SKM-1 treated with dmso at 0.1 percent for 144 hours (cell line): ENCODE results near the gene ACTL7A.
"Not testable (repeated sequence)": the region's sequence is repeated elsewhere in the genome, so short reads cannot be mapped to it uniquely, and the experiment has no call there.

ENCODE experiments used
- DNase-seq: peaks from one replicate; lab custom pipeline; 2025; ENCODE audit not compliant: unreplicated experiment; lab: John Stamatoyannopoulos, UW

Gene ACTL7A

GRCh38 chr9:108861997-108862396 lies at the start of gene ACTL7A:
Gene ACTL7A (plus strand): TSS chr9:108862266. CDS start chr9:108862323, 57 bp downstream.
- no peak for DNase-seq

- no peak for DNase-seq
Observed at GRCh38 chr9:108812396-108813025, 49.6 kb upstream of the ACTL7A start.

GRCh38 chr9:108813951-108814601 lies 48.0 kb upstream of the ACTL7A start:
- DNase-seq, result no peak

- no peak for DNase-seq
Observed at GRCh38 chr9:108815156-108815555, 46.9 kb upstream of the ACTL7A start.

- DNase-seq, result no peak
Observed at GRCh38 chr9:108816037-108816436, 46.0 kb upstream of the ACTL7A start.

- DNase-seq, result no peak
Observed at GRCh38 chr9:108823829-108824228, 38.2 kb upstream of the ACTL7A start.

DNA sequence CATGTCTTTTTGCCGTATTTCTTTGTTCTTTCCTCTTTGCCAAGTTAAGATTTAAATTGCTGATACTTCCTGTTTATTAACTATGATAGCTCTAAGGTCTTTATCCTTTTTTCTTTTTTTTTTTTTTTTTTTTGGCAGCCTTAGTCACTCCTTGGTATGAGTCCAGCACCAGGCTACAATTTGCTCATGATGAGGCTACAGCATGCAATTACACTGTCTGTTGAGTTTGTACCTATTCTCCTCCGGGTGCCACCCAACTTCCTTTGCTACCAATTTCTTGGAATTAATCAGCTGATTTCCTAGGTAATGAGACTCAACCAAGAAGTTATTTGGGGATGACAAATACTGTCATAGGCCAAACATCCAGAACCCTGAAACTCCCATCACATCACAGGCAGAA lies 31.8 kb upstream of the ACTL7A start:
- no peak for DNase-seq

DNA sequence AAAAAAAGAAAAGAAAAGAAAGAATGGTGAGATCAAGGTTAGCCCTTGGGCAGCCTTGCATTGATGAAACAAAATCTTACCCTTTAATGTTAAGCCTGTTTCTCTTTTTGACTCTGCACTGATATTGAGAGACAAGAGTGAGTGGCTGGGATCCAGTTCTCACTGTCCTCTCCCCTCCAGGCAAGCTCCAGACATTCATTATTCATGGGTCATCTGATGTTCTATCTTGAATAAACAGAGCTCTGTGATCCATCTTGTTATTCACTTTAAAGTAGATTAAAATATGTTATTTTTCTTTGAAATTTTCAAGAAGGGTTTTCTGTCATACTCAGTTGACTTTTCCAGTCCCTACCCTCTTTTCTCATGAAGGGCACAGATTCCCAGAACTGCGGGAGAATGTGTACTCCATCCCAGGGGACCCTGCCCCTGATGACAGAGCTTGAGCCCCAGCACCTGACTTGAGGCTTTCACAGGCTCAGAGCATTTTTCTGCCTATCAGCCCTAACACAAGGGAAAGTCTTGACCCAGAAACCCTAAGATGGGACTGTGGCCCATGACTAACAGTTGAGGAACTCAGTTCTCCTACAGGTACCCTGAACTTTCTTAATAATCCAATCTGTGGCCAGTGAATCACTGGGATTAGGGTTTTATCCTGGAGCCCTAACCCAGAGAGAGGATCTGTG lies 30.4 kb upstream of the ACTL7A start:
- no peak for DNase-seq

DNA sequence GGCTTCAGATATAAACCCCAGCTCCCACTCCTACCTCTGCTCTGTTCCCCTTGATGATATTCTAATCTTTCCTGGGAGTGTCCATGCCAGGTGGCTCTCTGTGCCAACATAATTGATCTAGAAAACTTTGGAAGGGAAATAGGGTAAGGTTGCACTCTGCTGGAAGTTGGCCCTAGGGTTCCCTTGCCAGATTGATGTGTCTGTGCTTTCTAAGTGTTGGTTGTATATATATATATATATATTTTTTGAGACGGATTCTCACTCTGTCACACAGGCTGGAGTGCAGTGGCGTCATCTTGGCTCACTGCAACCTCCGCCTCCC lies 29.9 kb upstream of the ACTL7A start:
- DNase-seq, result no peak

- DNase-seq, result peak; percentile 60
Observed at GRCh38 chr9:108834959-108835665, 27.0 kb upstream of the ACTL7A start.

DNA sequence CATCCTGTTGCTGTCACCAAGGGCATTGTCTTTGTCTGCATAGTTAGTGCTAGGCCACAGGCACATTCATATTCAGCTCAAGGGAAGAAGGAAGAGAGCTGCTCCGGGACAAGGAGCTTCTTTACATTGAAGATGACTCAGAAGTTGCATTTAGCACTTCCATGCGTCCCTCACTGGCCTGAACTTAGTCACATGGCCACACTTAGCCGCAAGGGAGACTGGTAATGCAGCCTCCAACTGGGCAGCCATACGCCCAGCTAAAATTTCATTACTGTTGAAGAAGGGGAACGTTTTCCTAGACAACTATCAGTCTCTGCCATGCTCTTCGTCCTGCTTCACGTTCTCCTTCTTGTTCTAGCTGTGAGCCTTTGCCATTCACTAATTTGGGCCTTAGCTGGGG lies 26.2 kb upstream of the ACTL7A start:
- DNase-seq, result no peak

DNA sequence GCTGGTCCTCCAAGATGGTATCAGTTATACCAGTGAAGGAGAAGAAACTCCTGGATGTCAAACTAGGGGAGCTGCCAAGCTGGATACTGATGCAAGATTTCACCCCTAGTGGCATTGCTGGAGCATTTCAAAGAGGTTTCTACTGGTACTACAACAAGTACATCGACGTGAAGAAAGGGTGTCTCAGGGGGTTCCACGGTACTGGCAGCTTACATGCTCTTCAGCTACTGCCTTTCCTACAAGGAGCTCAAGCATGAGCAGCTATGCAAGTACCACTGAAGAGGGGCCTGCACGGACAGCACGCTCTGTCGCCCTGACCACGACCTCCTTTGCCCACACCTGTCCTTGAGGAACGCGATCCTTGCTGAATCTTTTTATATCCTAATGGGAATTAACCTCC lies 25.7 kb upstream of the ACTL7A start:
- DNase-seq, result no peak

- DNase-seq, result no peak
Observed at GRCh38 chr9:108836781-108837180, 25.3 kb upstream of the ACTL7A start.

DNA sequence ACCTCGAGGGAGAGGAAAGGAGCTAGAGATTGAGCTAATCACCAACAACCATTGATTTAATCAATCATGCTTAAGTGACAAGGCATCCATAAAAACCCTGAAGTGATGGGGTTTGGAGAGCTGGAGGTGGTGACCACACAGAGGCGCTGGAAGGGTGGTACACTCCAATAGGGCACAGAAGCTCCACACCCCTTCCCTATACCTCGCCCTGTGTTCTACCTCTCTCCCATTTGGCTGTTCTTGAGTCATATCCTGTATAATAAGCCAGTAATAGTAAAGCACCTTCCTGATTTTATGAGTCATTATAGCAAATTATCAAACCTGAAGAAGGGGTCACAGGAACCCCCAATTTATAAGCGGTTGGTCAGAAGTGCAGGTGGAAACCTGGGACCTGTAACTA lies 24.5 kb upstream of the ACTL7A start:
- DNase-seq, result no peak

GRCh38 chr9:108838017-108838416 lies 24.0 kb upstream of the ACTL7A start:
- DNase-seq, result no peak

DNA sequence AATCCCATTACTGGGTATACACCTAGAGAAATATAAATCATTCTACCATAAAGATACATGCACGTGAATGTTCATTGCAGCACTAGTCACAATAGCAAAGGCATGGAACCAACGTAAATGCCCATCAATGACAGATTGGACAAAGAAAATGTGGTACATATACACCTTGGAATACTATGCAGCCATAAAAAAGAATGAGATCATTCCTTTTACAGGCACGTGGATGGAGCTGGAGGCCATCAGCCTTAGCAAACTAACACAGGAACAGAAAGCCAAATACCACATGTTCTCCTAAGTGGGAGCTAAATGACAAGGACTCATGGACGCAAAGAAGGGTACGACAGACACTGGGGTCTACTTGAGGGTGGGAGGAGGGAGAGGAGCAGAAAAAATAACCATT lies 22.5 kb upstream of the ACTL7A start:
- DNase-seq, result not testable (repeated sequence)

DNA sequence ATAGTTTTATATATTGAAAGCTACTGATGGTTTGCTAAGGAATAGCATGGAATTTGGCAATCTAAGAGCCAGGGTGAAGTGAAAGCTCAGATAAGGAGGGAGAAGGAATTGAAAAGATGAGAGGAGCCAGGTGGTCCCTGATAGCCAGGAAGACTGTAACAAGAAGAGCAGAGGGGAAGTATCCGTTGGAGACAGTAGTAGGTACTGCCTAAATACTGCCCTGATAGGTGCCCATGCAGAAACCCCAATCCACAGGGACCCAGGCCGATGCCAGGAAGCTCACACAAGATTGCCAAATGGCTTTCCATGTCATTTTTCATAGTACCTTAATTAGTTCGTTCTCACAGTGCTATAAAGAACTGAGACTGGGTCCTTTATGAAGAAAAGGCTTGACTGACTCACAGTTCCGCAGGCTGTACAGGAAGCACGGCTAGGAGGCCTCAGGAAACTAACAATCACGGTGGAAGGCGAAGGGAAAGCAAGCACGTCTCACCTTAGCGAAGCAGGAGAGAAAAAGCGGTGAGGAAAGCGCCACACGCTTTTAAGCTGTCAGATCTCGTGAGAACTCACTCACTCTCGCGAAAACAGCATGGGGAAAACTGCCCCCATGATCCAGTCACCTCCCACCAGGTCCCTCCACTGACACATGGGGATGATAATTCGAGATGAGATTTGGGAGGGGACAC lies 19.3 kb upstream of the ACTL7A start:
- DNase-seq, result no peak

GRCh38 chr9:108844391-108844790 lies 17.7 kb upstream of the ACTL7A start:
- DNase-seq, result no peak

GRCh38 chr9:108844856-108845255 lies 17.2 kb upstream of the ACTL7A start:
- no peak for DNase-seq

DNA sequence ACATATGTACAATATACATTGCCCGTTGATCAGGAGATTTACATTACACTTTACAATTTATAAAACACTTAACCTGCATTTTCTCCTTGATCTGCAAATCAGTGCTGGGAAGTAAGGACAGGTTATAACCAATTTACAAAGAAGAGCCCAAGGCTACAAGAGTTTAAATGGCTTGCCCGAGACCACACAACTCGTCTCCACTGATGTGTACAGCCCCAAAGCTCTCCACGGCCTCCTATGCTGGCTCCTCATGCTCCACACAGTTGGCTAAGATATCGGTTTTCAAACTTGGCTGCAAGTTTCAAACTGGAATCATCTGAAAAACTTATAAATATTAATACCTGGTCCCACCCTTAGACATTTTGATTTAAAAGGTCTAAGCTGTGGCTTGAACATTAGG lies 16.6 kb upstream of the ACTL7A start:
- no peak for DNase-seq

DNA sequence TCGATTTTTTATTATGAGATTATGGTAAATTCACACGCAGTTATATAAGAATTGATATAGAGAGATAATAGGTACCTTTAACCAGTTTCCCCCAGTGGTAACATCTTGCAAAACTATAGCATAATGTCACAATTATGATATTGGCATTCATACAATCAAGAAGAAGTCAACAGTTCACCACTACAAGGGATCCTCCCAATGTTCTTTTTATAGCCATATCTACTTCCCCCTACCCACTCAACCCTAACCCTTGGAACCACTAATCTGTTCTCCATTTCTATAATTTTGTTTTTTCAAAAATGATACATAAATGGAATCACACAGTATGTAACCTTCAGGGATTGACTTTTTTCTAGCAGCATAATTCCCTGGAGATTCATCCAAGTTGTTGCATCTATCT lies 16.1 kb upstream of the ACTL7A start:
- no peak for DNase-seq
